Rectal smooth muscle tissue (tissue), 1 donor: ENCODE measurements around the gene KCNN4.

Source experiments
- H3K27ac ChIP-seq: one replicate; pipeline ENCODE4 v1.7.0; 2013; ENCODE audit warnings: low read depth, low read length, inconsistent platforms
- H3K27me3 ChIP-seq: one replicate; pipeline ENCODE4 v1.7.0; 2013; ENCODE audit warnings: low read length; ENCODE audit not compliant: control insufficient read depth, insufficient read depth
- H3K36me3 ChIP-seq: one replicate; pipeline ENCODE4 v1.7.0; 2013; ENCODE audit warnings: low read length; ENCODE audit not compliant: control insufficient read depth, insufficient read depth
- H3K4me1 ChIP-seq: one replicate; pipeline ENCODE4 v1.7.0; 2013; ENCODE audit warnings: low read length; ENCODE audit not compliant: control insufficient read depth, insufficient read depth
- H3K4me3 ChIP-seq: one replicate; pipeline ENCODE4 v1.7.0; 2013; ENCODE audit warnings: low read length
- H3K9ac ChIP-seq: one replicate; pipeline ENCODE4 v1.7.0; 2013; ENCODE audit warnings: low read length

KCNN4 gene

GRCh38 chr19:43749152-43749551 lies 31.6 kb downstream of the KCNN4 start:
- no peaks in the 10 kb centered on the region for H3K27me3 ChIP-seq
- peaks cover 7% of the 10 kb centered on the region for H3K4me1 ChIP-seq
- H3K4me3 ChIP-seq, result no peak overlapping the region
- no peak overlapping the region for H3K9ac ChIP-seq
- peaks cover 31% of the 10 kb centered on the region for H3K36me3 ChIP-seq
- H3K27ac ChIP-seq, result no peak overlapping the region

DNA sequence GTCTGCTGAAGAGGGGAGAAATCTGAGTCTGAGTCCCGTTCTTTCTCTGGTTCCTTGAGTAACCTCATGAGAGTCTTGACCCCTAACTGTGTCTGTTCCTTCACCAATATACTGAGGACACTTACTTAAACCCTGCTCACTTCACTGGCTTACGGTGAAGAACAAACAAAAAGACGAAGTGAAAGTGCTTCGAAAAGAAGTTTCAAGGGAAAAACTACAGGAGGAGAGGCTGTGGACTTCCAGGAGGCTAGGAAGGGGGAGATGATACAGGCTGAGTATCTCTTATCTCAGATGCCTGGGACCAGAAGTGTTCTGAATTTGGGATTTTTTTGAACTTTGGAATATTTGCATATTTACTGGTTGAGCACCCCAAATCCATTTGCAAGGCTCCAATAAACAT lies 32.1 kb downstream of the KCNN4 start:
- peaks cover 31% of the 10 kb centered on the region for H3K36me3 ChIP-seq
- no peak overlapping the region for H3K27ac ChIP-seq
- peaks cover 4% of the 10 kb centered on the region for H3K4me1 ChIP-seq
- no peak overlapping the region for H3K9ac ChIP-seq
- H3K4me3 ChIP-seq, result no peak overlapping the region
- H3K27me3 ChIP-seq, result no peaks in the 10 kb centered on the region

- Histone ChIP-seq H3K27me3 (no peaks in the 10 kb centered on the region), H3K4me1 (peaks cover 2% of the 10 kb centered on the region), H3K36me3 (peaks cover 31% of the 10 kb centered on the region), H3K4me3 (no peak overlapping the region), H3K9ac (no peak overlapping the region), H3K27ac (no peak overlapping the region)
Measured at GRCh38 chr19:43748205-43748594, 32.6 kb downstream of the KCNN4 start.

DNA sequence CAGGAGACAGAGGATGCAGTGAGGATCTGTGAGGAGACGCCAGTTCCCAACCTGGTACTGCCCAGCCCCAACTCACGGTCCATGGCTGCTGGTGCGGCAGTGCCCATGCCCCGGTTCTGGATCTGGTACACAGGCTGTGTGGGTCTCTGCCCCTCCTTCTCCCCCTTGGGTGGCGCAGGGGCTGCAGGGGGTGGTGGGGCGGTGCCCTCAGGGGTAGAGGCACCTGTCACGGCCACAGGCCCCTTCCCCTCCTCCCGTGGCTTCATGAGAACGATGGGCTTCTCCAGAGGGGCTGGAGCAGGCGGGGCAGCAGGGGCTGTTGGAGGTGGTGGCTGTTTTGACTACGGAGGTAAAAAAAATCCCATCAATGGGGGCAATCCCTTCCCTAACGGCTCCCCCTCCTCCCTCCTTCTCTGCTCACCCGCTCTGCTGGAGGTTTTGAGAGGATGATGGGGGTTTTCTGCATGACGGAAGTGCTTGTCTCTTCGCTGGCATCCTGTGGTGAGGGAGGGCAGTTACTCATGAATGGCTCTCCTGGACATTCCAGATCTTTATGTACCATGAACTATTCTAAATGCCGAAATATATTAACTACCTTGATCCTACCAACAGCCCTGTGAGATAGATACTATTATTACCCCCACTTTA lies 33.1 kb downstream of the KCNN4 start:
- Histone ChIP-seq H3K9ac (no peak overlapping the region), H3K4me3 (no peak overlapping the region), H3K27ac (no peak overlapping the region), H3K27me3 (no peaks in the 10 kb centered on the region), H3K4me1 (no peaks in the 10 kb centered on the region), H3K36me3 (peaks cover 31% of the 10 kb centered on the region)

DNA sequence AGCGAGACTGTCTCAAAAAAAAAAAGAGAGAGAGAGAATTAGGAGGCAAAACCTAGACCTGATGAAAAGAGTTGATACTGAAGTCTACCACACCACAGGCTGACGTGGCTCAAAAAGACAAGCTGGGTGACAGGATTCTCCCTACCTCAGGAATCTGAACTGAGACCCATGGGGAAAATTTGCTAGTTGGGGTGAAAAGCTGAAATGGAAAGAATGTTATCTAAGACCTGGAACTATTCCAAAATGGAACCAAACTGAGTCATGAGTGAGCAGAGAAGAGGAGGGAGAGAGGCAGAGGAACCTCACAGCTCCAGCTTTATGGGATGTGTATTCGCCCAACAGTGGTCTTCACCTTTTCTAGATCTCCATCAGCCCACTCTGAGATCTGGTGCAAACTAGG lies 37.7 kb downstream of the KCNN4 start:
- no peak overlapping the region for H3K27ac ChIP-seq

DNA sequence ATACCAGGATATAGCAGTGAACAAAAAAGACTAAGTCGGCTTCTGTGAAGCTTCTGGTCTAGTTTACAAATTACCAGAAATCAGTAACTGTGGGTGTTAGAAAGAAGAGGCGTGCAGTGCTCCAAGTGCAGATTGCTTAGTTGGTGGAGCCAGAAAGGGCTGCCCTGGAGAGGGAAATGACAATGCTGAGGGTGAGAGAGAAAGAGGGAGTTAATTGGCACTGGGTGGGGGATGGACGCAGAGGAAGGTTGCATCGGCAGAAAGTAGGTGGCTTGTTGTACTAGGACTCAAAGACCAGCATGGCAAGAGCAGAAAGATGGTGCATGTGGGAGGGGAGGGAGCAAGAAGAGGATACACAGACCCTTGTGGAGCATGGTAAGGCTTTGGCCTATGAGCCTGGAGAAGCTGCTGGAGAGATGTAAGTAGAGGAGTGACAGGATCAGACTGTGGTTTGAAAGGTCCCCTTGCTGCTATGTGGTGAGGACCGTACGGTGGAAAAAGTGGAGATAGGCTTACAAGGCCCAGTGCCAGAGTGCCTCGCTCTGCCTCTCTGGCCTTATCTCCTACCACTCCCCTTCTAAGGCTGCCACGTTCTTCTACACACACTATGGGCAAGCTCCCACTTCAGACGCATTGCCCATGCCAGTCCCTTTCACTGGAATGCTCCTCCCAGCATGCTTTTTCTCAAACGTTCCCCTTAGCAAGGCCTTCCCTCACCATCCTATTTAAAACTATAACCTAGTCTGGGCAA lies 39.5 kb downstream of the KCNN4 start:
- Histone ChIP-seq H3K4me3 (no peak overlapping the region), H3K36me3 (peaks cover 28% of the 10 kb centered on the region), H3K27ac (no peak overlapping the region)

More for the DNA sequence above, 37.7 kb downstream of the KCNN4 start:
- Histone ChIP-seq H3K36me3 (peaks cover 24% of the 10 kb centered on the region), H3K27me3 (no peaks in the 10 kb centered on the region), H3K4me3 (no peak overlapping the region), H3K4me1 (no peaks in the 10 kb centered on the region), H3K9ac (no peak overlapping the region)

DNA sequence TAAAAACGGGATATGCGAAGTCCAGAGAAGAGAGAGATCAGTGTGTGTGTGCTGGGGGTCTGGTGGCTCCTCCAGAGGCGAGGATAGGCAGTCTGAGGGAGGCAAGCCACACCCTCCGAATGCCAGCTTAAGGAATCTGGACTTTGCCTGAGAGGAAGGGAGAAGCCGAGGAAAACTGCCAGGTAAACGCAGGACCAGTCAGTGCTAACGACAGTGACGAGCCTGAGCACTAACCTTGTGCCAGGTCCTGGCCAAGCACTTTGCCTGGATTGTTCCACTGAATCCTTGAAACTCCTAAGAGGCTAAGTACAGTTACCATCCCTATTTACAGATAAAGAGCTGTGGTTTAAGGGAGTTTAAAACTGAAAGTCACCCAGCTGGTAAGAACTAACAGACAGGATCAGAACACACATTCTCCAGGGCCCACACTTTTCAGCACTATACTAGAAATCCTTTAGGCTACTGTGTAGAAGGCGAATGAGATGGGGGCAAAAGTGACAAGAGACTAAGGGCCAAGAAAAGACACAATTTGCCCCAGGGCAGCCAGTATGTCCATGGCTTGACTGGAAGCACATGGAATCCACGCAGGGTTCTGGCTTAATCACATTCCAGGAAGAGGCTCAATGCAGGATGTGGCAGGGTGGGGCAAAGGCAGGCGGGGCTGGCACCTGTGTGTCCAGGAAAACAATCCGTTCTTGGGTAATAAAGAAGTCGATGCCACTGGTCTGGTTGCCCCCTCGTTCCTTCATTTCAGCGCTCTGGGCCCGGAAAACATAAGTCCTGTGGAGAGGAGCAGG lies 41.1 kb downstream of the KCNN4 start:
- H3K9ac ChIP-seq, result no peak overlapping the region
- no peaks in the 10 kb centered on the region for H3K4me1 ChIP-seq
- H3K27me3 ChIP-seq, result no peaks in the 10 kb centered on the region
- peaks cover 29% of the 10 kb centered on the region for H3K36me3 ChIP-seq
- H3K4me3 ChIP-seq, result no peak overlapping the region
- no peak overlapping the region for H3K27ac ChIP-seq

More for the DNA sequence above, 39.5 kb downstream of the KCNN4 start:
- Histone ChIP-seq H3K9ac (no peak overlapping the region), H3K27me3 (no peaks in the 10 kb centered on the region), H3K4me1 (no peaks in the 10 kb centered on the region)

DNA sequence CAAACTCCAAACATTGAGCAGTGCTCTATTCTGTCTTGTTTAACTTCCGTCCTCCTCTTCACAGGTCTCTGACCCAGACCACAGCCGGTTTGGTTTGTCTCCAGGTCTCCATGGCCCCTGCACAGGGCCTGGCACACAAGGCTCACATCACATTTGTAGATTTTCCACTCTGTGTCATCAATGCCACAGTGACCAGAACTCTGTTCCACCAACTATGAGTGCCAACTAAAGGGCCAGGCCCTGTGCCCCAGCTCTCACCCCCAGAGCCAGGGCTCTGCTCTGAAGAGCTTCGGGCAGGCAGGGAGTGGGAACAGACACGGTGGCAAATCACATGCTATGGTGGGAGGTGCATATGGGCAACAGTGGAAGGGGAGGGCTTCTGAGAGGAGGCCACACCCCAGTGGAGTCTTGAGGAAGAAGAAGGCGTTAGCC lies 42.0 kb downstream of the KCNN4 start:
- H3K27me3 ChIP-seq, result no peaks in the 10 kb centered on the region
- H3K36me3 ChIP-seq, result peaks cover 28% of the 10 kb centered on the region
- H3K4me3 ChIP-seq, result no peak overlapping the region
- no peaks in the 10 kb centered on the region for H3K4me1 ChIP-seq
- H3K9ac ChIP-seq, result no peak overlapping the region
- no peak overlapping the region for H3K27ac ChIP-seq

GRCh38 chr19:43735957-43736356 lies 44.8 kb downstream of the KCNN4 start:
- Histone ChIP-seq H3K27ac (no peak overlapping the region), H3K36me3 (peaks cover 42% of the 10 kb centered on the region), H3K27me3 (no peaks in the 10 kb centered on the region), H3K9ac (no peak overlapping the region), H3K4me3 (no peak overlapping the region), H3K4me1 (no peaks in the 10 kb centered on the region)

DNA sequence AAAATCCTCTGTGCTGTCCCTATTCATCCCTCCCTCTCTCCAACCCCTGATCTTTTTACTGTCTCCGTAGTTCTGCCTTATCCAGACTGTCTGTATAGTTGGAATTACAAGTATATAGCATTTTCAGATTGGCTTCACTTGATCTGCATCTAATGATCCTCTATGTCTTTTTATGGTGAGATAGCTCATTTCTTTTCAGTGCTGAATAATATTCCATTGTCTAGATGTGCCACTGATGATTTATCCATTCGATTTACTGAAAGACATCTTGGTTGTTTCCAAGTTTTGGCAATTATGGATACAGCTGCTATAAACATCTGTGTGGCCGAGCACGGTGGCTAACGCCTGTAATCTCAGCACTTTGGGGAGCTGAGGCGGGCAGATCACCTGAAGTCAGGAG lies 45.8 kb downstream of the KCNN4 start:
- no peaks in the 10 kb centered on the region for H3K4me1 ChIP-seq
- H3K36me3 ChIP-seq, result peaks cover 40% of the 10 kb centered on the region
- no peak overlapping the region for H3K4me3 ChIP-seq
- no peak overlapping the region for H3K9ac ChIP-seq
- no peaks in the 10 kb centered on the region for H3K27me3 ChIP-seq
- H3K27ac ChIP-seq, result no peak overlapping the region

DNA sequence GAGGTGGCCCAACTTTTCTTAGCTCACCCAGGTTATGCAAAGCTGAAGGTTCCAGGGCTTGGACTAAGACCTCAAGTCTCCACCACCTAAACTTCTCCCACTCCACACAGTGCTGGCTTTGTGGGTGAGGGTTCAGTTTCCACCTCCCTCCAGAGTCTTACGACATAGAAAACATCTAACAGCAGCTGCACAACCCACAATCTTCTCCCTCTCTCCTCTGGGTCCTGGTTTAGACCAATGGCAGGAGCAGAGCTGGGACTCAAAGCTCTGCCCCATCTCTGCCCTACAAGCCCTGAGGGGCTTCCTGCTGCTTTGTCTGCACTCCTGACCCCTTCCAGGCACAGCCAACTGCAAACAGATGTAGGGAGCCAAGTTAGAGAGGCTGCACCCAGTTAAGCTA lies 48.9 kb downstream of the KCNN4 start:
- Histone ChIP-seq H3K4me3 (no peak overlapping the region), H3K4me1 (no peaks in the 10 kb centered on the region), H3K27me3 (no peaks in the 10 kb centered on the region), H3K9ac (no peak overlapping the region), H3K27ac (no peak overlapping the region), H3K36me3 (peaks cover 39% of the 10 kb centered on the region)

GRCh38 chr19:43731346-43731745 lies 49.4 kb downstream of the KCNN4 start:
- H3K4me3 ChIP-seq, result no peak overlapping the region
- no peaks in the 10 kb centered on the region for H3K27me3 ChIP-seq
- no peaks in the 10 kb centered on the region for H3K4me1 ChIP-seq
- H3K27ac ChIP-seq, result no peak overlapping the region
- H3K9ac ChIP-seq, result no peak overlapping the region
- peaks cover 34% of the 10 kb centered on the region for H3K36me3 ChIP-seq
